ENCODE data around the gene MYO5A.

The MYO5A gene

DNA sequence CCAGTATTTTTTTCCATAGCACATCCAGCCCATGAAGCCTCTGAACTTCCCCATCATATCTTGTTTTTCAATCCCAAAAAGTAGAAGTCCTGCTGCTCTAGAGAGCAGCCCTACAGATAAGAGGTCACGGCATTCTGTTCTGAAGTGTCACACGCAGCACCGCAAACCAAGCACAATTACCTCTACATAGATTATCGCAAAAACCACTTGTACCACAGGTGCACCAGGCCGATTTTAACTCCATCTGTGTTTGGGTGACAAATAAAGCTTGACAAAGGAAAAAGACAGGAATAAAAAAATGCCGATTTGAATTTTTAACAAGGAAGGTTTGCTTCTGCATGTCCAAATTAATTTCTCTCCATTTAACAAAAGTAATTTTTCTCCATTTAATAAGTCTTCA lies 113.7 kb downstream of the MYO5A start:
- DNase-seq = no peak

DNA sequence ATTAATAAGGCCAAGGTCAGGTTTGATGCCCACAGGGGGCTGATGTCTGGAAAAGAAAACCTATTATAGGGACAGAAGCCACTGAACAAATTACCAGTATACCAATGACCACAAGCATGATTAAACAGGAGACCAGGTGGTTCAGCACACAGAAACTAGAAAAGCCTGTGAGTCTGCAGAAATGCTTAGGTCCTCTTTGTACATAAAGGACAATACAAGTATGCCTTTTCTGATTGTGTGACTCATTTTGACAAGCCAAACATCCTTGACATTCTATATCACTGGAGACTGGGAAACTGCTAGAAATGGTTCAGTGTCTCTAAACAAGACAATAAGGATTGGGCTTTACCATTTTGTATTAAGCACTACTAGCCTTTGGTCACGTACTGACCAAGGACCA lies 119.9 kb downstream of the MYO5A start:
- no peak for DNase-seq

DNA sequence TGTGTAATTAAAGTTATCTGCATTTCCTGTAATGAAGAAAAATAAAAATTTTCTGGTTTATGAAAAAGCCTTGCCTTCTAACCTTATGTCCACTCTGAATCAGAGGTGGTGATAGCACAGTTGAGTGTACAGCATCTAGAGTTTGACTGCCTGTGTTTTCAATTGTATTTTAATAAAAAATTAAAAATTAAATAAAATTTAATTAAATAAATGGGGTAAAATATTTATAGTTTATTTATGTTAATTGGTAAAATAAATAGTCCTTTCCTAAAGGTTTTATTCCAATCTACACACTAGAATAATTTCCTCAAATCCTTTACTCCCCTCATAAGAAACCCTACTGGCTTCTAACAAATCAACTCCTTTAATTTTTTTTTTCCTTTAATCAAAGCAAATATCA lies 121.3 kb downstream of the MYO5A start:
- no peak for DNase-seq

DNA sequence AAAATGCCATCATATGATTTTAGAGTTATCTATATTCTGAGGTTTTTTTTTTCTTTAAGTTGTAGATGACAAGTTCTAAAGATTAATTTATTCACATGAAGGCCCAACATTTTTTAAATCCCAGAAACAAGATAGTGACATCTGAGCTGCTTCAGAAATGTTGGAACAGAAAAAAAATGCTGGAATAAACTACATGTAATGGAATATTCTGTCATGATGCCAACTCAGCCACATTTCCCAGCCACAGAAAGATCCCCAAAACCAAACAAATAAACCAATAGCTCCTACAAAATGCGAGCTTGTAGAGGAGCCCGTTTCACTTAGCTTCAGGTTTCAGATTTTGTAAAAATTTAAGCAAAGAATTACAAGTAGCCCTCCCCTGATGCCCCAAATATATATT lies 122.1 kb downstream of the MYO5A start:
- no peak for DNase-seq

DNA sequence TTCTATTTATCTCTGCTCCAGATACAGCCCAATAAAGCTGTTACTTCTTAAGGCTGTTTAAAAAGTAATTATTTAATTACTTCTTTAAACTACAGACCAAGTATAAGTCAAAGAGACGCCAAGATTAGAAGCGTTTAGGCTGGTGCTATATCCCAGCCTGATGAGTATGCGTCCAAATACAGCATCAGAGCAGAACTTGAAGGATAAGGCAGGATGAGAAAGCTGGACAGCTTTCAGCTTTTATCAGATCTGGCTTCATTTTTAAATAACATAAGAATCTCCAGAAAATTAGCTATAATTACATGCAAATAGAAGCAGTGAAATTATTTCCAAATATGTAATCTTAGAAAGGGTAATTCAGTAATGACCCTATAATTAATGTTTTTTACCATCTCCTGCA lies 122.8 kb downstream of the MYO5A start:
- DNase-seq = no peak

DNA sequence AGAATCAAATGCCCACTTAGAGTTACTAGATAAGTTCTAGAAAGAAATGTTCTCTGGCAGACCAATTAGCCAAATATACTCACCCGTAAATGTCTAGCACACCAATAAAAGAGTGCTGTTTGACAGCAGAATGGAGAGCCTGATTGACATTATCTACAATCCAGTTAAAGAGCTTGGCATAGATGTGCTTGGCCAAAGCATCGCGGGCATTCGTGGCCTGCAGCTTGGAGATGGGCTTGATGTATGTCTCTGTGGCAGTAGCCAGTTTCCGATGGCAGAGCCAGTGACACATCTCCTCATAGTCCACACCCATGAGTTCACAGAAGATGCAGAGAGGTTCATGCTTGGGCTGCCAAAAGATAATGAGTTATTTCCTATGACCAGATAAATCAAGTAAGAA lies 131.6 kb downstream of the MYO5A start:
- no peak for DNase-seq

DNA sequence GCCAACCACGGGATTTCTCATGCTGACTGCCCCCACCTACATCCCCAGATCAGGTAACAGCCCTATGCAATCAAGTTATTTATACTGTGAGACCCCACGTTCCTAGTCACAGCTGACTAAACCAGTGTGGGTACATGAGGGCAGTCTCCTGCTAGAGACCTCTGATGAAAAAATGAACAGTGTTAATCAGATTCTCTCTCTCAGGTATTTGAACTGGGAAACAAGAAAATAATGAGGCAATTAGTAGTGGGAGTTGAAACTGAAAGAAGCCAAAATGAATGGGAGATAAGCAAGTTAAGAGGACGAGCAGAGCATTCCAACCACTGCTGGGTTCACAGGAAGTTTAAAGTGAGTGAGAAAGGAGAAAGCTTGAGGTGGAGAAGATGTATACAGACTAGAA lies 134.6 kb downstream of the MYO5A start:
- DNase-seq = no peak

DNA sequence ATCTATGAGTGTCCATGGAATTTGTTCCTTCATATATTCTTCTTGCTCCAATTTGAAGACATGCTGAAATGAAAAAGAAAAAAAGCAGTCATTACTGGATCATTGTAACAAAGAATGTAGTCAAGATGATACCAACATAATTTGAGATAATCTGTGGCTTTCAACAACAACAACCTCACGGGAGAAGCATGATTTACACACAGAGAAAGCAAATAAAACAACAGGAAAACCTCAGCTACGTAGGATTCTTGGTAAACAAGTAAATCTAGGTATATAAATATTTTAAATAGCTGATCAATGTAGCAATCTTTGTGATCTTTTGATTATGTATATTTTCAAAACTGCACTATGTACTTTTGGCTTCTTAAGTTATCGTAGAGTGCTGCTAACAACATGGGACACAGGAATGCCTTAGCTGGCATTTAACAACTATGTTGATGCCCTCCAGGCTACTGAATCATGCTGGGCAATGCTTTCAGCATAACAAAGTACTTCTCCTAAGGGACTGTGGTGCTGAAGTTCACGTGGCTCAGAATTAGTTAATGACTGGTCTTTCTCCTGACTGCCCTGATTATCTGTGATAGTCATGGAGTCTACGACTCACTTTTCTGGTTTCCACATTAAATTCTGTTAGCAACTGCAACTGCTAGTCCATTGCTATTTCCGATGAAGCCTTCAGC lies 136.5 kb downstream of the MYO5A start:
- no peak for DNase-seq

DNA sequence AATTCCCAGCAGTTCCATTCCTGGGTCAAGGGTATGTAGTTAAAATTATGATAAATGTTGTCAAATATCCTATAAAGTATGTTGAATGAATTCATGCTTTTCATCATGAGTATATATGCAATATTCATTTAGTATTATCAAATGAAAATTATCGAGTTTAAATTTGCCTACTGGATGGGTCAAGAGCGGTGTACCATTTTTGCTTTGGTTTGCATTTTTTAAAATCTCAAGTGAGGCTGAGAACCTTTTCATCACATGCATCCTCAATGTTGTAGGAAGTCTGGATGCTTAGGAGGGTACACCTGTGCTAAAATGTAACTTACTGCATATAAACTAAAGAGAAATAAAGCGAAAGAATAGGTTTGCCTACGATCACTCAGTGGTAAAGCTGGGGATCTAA lies 137.6 kb downstream of the MYO5A start:
- no peak for DNase-seq

DNA sequence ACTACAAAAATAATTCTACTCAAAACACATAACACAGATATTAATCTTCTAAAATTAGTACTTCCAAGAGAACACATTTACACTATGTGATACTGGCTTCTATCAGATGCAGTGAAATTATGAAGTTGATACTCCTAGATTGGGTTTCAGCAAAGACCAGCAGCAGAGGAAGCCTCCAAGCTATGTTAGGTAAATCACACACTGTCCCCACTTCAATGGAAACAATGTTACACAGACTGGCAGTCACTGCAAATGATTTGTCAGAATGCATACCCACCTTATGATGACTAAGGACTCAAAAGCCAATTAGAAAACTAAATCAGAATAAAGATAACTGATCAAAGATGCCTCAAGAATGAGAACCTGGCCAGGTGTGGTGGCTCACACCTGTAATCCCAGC lies 143.0 kb downstream of the MYO5A start:
- DNase-seq = no peak

DNA sequence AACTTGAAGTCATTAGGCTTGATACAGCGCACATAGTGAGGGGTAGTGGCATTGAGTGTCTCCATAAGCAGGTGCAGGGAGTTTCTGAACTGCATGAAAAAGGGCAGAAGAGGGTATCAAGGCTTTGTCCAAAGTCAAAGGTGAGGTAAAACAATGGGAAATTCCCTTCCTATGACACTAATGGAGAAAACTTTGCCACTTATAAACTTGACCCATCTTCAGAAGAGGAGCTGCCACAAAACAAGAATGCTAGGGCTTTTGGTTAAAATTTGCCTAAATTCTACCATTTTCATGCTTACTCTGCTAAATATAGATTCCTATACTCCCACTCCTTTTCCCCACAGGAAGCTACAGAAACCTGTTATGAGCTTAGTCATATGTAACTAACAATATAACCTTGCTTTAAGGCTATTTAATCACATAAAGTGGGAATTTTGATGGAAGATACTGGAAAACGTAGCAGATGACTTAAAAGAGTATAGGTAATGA lies 145.5 kb downstream of the MYO5A start:
- DNase-seq = no peak

DNA sequence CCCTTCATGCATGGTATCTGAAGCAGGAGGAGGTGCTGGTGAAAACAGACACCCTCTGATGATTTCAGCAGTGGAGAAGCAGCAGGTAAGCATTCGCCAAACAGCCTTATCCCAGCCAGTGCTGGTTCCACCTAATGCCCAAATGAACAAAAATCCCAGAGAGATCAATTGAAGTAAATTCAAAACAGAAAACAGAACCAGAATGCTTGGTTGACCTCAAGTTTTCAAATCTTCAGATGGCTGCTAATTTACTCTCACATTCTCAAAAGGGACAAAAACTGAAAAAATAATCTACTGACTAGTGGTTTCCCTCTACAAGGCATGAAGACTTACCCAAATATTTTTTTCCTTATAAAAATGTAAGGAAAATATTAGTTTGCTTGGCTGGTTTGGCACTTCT lies 146.0 kb downstream of the MYO5A start:
- no peak for DNase-seq

DNA sequence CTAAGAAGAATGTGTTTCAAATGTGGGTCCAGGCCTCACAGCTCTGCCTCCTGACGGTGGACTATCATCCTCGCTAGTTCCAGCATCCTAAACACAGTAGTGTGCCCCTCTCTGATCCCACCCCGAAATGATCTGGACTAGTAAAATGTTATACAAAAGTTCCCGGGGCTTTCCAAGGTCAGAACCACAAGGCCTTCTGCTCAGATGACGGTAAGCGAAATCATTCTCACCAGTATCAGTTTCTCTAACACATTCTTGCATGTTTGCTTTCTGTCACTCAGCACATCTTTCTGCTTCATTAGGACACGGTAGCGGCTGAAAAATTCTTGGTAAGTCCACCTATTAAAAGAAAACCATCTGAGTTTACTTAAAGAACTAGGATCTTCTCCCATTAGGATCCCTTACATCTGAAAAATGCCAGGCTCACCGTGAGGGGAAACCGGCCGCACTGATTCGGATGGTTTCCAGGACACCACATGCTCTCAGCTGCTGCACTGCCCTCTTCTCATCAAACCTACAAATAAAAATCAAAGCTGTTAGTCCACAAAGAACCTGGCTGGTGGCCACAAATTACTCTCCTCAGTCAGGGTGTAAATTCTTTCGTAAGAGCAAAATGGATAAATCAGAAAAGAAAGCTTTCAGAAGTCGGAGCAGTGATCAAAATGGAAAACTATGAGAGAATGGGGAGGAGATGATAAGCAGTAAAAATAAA lies 149.1 kb downstream of the MYO5A start:
- DNase-seq = no peak

DNA sequence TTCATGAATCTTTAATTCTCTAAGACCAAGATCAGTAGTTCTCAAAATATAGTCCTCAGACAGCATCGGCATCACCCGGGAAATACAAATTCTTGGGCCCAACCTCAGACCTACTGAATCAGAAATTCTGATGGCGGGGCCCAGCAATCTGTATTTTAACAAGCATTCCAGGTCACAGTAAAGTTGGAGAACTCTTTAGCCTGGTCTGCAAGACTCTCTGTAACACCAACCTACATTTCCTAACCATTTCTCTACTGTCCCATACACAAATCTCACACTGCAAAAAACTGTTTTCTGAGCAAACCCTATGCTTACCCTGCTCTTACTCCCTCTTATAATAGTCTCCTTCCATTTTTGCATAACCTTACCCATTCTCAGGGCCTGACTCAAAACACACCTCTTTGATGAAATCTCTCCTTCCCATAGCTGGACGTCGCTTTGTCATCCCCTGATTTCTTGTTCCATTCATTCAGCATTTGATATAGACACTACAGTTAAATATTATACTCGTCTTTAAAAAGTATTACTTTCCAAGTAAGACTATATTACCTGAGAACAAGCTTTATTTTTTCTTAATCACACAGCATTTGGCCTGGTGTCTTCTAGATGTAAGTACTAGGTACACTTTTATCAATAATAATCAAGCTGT lies 149.8 kb downstream of the MYO5A start:
- DNase-seq = no peak

DNA sequence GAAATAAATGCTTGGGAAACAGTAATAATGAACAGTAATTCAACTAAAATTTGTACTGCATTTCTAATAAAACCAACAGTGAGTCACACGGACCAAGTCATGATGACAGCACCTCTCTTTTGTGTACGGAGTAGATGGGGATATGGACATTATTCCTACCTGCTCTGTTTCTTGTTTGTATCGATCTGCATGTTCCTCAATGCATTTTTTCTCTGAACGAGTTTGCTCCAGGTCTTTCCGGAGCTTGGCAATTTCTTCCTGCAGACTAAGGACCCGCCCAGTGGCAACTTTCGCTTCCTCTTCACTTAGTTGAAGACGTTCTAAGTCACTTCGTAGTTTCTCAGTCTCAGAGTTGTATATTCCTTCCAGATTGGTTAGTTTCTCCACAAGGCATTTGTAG lies 158.7 kb downstream of the MYO5A start:
- no peak for DNase-seq

DNA sequence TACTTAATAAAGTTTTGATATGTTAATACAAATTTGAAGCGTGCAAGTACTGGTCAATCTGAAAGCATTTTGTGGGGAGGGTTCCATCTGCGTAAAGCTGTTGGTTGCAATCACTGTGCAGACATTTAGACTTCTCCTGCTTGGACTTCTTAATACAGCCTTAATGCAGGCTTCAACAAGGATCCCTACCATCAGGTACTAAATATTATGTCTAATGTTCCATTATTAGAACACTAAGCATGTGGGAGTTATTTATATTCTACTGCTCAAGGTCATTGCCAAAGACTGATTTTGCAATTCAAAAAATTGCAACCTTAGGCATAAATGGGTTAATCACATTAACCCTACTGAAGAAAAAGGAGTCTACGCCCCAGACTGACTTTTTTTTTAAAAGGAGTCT lies 159.2 kb downstream of the MYO5A start:
- no peak for DNase-seq

DNA sequence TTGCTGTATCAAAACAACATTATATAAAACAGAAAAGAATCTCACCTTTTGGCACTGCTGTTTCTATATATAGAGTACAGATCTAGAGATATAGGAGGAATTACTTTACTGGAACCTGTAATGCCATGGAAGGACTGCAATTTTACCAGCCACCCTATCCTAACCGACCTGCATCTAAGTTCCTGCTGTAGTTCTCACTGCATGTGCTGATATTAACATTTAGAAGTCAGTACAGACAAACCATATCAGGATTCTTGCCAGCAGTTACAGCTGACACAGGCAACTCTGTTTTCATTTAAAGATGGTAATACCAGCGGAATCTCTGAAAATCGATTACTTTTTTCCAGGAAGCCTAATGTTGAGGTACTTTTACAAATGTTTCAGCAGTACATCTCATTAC lies 159.7 kb downstream of the MYO5A start:
- DNase-seq = no peak

DNA sequence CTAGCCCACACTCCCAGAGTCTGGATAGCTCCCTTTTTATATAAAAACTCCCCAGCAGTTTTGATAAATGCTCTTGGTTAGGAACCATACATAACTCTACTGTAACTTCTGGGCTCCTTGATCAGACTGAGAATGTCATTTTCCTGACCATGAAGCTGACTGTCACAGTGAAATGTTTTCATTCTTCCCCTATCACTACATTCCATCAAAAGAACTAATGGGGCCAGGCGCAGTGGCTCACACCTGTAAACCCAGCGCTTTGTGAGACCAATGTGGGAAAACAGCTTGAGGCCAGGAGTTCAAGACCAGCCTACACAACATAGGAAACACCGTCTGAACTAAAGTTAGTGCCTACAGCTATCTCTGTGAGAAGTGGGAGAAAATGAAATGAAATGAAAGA lies 160.3 kb downstream of the MYO5A start:
- no peak for DNase-seq

DNA sequence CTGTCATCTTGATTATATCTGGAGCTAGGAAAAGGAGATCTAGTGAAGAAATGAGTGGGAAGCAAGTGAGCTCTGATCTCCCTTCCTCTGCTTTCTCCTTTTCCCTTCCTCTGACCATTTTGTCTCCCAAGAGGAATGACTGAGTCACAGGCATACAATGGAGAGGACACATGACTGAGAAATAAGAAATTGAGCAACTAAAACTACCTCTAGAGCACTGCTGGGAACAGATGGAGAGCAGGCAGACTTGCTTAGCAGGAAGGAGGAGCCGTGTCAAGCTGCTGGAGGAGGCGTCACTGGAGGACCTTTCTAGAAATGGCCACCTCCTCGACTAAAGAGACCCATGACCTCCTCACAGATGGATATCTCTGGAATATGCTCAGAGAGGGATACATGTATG lies 166.2 kb downstream of the MYO5A start:
- no peak for DNase-seq

DNA sequence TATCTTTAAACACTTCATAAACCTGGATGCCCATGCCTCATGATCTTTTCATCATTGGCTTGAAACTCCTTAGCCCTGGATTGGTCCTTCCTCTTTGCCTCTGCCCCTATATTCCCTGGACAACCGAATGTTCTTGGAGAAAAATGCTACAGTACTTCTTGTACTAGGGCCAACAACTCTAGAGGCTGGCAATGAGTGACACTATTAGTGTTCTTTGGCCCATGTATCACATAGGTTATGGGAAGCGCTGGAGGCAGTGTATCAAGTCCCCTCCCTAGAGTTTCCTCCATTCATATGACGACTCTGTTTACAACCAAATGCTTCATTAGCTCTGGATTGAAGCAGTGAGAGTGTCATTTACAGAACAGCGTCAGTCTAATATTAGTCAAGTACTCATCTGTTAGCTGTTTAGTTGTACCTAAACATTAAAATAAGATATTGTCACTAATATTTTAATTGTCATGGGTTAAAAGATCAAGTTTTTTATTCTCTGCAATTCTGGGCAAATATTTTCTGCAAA lies 166.6 kb downstream of the MYO5A start:
- no peak for DNase-seq

DNA sequence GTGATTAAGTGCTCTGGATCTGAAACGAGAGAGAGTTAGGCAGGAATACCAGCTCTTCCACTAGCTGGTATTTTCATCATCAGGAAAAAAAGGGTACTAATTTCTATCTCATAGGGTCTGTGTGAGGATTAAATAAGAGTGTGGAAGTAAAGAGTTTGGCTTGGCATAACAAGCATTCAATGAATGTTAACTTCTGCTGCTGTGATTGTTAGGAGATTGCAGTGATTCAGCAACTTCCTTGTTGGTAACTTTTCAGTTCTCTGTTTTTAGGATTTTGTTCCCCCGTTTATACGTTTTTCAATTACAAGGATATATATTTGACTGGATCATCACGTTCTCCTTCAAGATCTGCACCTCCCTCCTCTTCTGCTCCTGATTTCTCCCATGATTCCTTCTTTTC lies 167.2 kb downstream of the MYO5A start:
- no peak for DNase-seq

DNA sequence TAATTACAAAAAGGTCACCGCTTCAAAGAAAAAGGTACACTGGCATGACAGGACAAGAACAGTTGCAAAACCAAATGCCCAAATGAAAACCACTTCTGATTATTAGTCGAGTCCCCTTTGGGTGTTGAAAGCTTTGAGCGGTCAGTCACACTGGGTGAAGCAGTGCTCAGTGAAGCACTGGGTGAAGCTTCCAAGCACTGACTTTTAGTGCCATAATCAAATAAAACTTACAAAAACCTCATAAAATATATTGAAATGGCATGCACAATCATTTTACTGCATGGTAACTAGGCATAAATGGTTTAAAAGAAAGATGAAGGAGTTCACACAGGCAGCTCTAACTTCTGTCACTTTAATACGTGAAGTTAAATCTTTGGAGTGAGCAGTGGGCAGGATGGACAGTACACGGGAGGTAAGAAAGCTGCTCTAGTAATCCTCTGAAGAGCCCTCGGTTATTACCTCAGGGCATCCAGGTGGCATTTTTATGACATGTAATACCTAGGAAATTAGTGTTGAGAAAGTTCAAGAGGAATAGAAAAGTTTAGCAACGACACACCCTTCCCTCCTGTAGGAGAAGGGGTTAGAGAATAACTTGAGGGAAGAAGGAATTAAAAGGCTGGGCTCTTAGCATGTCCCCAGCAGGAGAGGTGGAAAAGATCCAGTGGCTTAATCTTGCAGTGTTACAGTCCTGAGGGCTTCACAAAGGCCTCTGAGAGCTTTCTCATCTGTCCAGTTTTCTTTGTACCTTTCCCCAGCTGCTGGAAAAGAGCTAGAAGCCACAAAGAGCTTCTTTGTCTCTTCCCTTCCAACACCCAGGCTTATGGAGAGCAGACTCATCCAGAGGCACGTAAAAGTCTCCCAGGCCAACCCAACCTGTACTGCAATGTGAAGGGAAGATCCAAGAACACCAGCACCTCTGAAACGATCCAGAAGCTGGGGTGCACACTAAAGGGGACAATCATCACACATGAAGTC lies 168.2 kb downstream of the MYO5A start:
- DNase-seq = no peak

DNA sequence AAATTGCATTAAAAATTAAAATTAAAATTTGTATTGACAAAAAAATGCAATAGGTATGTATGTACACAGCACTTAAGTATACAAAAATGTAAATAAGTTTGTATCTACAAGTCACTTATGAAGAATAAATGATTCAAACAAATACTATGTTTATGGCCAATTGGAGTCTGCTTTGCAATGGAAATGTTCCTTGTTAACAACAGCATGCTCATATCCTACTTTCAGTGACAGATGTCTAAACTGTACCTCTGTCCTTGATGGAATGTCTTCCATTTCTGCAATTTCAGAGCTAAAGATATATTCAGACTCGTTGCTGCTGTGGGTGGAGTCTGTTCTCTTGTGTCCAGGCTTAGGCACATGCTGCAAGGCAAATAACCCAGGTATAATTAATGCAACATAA lies 169.0 kb downstream of the MYO5A start:
- no peak for DNase-seq

Data from stimulated activated CD4-positive, alpha-beta T cell treated with anti-CD3 and anti-CD28 coated beads, Interleukin-12 subunit alpha, Interleukin-12 subunit beta, amount 100 ng/mL, for 4 hours (primary cell).